Measurements from ENCODE around the gene TOP3A. TPM values are rescaled to one million over a fixed set of nuclear protein-coding genes. Genes with fewer than 3 reads are reported as not detected.
"Not testable (repeated sequence)": the region's sequence is repeated elsewhere in the genome, so short reads cannot be mapped to it uniquely, and the experiment has no call there.

TOP3A gene
- total RNA-seq, 4 donors from 2014 or later, result 12.0 to 79.0 (median 32.1) TPM

GRCh38 chr17:18300725-18301480, 13.9 kb downstream of the TOP3A start:
- H3K27ac ChIP-seq, result no peak overlapping the region
- intact Hi-C loops (cut with DNase I; ENCODE audit: low total_unique reads) (no loop called here), in situ Hi-C loops (cut with MboI; ENCODE audit: low pct_ligation_motif_present in 1 of 4, low pct_unique_long_range_greater_than_20kb in 1 of 4, low sequenced_read_pairs in 3 of 4) (loop anchor here in 1 of 4 donors (10.0 kb wide), 1 partner anchor 86 kb away; no protein-coding TSS in a partner anchor)
- WGBS, 2 donors (ENCODE audit: low coverage in 1 of 2), result 78 to 96% methylated on average over 3 to 8 of the region's 8 CpGs
- H3K9me3 ChIP-seq, result no peaks in the 10 kb centered on the region
- H3K27me3 ChIP-seq, result no peaks in the 10 kb centered on the region
- H3K4me3 ChIP-seq, result no peak overlapping the region
- H3K4me1 ChIP-seq, result no peaks in the 10 kb centered on the region
- DNase-seq, result no peak
- no peak for TF ChIP-seq POLR2A (IDR thresholded peaks at IDR 0.05)
- TF ChIP-seq CTCF (IDR thresholded peaks at IDR 0.05), result no peak
- no peak for TF ChIP-seq EP300 (IDR thresholded peaks at IDR 0.05; ENCODE audit: low read depth)
- peaks cover 0 to 51% (median 22%) of the 10 kb centered on the region in 4 donors for H3K36me3 ChIP-seq

GRCh38 chr17:18298061-18298460, 16.7 kb downstream of the TOP3A start:
- in situ Hi-C loops (cut with MboI; ENCODE audit: low pct_ligation_motif_present in 1 of 4, low pct_unique_long_range_greater_than_20kb in 1 of 4, low sequenced_read_pairs in 3 of 4); H3K9me3 ChIP-seq; H3K4me1 ChIP-seq; H3K4me3 ChIP-seq; intact Hi-C loops (cut with DNase I; ENCODE audit: low total_unique reads); H3K27me3 ChIP-seq; DNase-seq; H3K27ac ChIP-seq: not testable (repeated sequence)
- H3K36me3 ChIP-seq, result peaks cover 0 to 34% (median 16%) of the 10 kb centered on the region in 4 donors
- 79% methylated on average over 6 of the region's 30 CpGs; no CpG with 5 or more reads in 1 of the 2 donors for WGBS, 2 donors (ENCODE audit: low coverage in 1 of 2)

GRCh38 chr17:18291718-18292540, 22.9 kb downstream of the TOP3A start:
- Histone ChIP-seq H3K27me3 (no peaks in the 10 kb centered on the region), H3K27ac (no peak overlapping the region), H3K9me3 (no peaks in the 10 kb centered on the region), H3K4me3 (no peak overlapping the region), H3K36me3 (peaks cover 0 to 42% (median 13%) of the 10 kb centered on the region in 4 donors), H3K4me1 (no peaks in the 10 kb centered on the region)
- TF ChIP-seq POLR2AphosphoS5 (IDR thresholded peaks at IDR 0.05) (no peak), EP300 (IDR thresholded peaks at IDR 0.05; ENCODE audit: low read depth) (no peak), CTCF (IDR thresholded peaks at IDR 0.05) (no peak), POLR2A (IDR thresholded peaks at IDR 0.05) (no peak)
- WGBS, 2 donors (ENCODE audit: low coverage in 1 of 2), result 93 to 95% methylated on average over 13 to 15 of the region's 15 CpGs
- in situ Hi-C loops (cut with MboI; ENCODE audit: low pct_ligation_motif_present in 1 of 4, low pct_unique_long_range_greater_than_20kb in 1 of 4, low sequenced_read_pairs in 3 of 4), result no loop called here
- no peak for DNase-seq
- intact Hi-C loops (cut with DNase I; ENCODE audit: low total_unique reads), result no loop called here

GRCh38 chr17:18285296-18285695, 29.5 kb downstream of the TOP3A start:
- WGBS, 2 donors (ENCODE audit: low coverage in 1 of 2), result 93 to 100% methylated on average over 4 to 11 of the region's 11 CpGs
- TF ChIP-seq POLR2A (IDR thresholded peaks at IDR 0.05), result no peak
- no peak for TF ChIP-seq POLR2AphosphoS5 (IDR thresholded peaks at IDR 0.05)
- TF ChIP-seq EP300 (IDR thresholded peaks at IDR 0.05; ENCODE audit: low read depth), result no peak
- no peak for TF ChIP-seq CTCF (IDR thresholded peaks at IDR 0.05)
- Histone ChIP-seq H3K9me3 (no peaks in the 10 kb centered on the region), H3K27me3 (no peaks in the 10 kb centered on the region), H3K4me3 (no peak overlapping the region), H3K27ac (no peak overlapping the region), H3K4me1 (no peaks in the 10 kb centered on the region), H3K36me3 (peaks cover 0 to 51% (median 12%) of the 10 kb centered on the region in 4 donors)
- in situ Hi-C loops (cut with MboI; ENCODE audit: low pct_ligation_motif_present in 1 of 4, low pct_unique_long_range_greater_than_20kb in 1 of 4, low sequenced_read_pairs in 3 of 4) (no loop called here), intact Hi-C loops (cut with DNase I; ENCODE audit: low total_unique reads) (no loop called here)
- DNase-seq, result no peak

All from transverse colon (tissue), 4 donors.